ENCODE results near the gene PHLDA1. TPM values are rescaled to one million over a fixed set of nuclear protein-coding genes. Genes with fewer than 3 reads are reported as not detected.

PHLDA1 gene
- total and polyA plus RNA-seq, 10 of the 15 experiments (the other 5 are each of a cell fraction or from before 2014, with no cell fraction given), result 0.66 to 14.2 (median 1.3) TPM

DNA sequence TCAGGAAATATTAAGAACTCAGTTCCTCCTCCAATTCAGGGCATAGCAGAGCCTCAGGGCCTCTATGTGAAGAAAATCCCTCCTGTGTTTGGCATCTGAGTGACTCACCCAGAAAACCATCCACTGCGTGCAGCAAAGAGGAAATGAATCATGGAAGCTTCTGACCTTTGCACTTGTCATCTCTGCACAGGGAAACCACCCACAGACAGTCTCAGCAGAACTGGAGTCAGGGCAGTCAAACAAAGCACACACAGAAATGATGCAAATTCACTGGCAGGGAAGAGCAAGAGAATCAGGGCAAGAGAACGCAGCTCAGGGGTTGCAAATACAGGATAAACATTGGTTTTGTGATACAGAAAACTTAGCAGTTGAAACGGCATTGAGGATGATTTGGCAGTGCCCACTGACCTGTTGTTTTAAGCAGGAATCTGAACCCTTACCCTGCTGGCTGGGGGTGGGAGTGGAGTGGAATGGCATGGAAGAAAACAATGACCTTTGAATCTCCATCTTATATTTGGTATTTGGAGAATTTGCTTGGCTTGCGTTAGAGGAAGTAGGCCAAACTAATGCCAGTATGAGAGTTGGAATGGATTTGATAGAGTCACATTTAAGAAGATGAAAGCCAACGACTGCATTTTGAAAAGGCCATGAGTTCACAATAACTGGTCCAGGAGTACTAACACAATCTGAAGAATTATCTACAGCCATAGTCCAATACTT, 53.5 kb downstream of the PHLDA1 start (continued):
- TF ChIP-seq PAX5 (IDR thresholded peaks at IDR 0.05; ENCODE audit: borderline replicate concordance, low read depth, low read length) (peak; percentile 91), NRF1 (conservative IDR thresholded peaks at IDR 0.05; ENCODE audit: low read depth, low read length) (no peak), IKZF1 (conservative IDR thresholded peaks at IDR 0.05) (peak; percentile 98), EP300 (IDR thresholded peaks at IDR 0.05; ENCODE audit: borderline replicate concordance in 1 of 2, control insufficient read depth in 1 of 2, low read depth in 2 of 2, low read length in 2 of 2) (peak; percentile 97 to 98), MEF2B (IDR thresholded peaks at IDR 0.05; ENCODE audit: partially characterized antibody, poor library complexity, severe bottlenecking) (peak; percentile 84), RAD51 (IDR thresholded peaks at IDR 0.05) (peak; percentile 59; the same call in 1 of the 2 replicates), BMI1 (IDR thresholded peaks at IDR 0.05; ENCODE audit: borderline replicate concordance) (peak; percentile 82; the same call in 1 of the 2 replicates), SMC3 (IDR thresholded peaks at IDR 0.05; ENCODE audit: borderline replicate concordance, low read length) (no peak; the same call in 1 of the 2 replicates), NFIC (IDR thresholded peaks at IDR 0.05; ENCODE audit: low read depth, low read length) (peak; percentile 93), POLR2A (IDR thresholded peaks at IDR 0.05; ENCODE audit: low read depth, low read length) (no peak), MTA3 (IDR thresholded peaks at IDR 0.05; ENCODE audit: borderline replicate concordance, low read length) (peak; percentile 31; the same call in 1 of the 2 replicates), SPI1 (IDR thresholded peaks at IDR 0.05; ENCODE audit: borderline replicate concordance, insufficient read depth, low read depth, low read length) (peak; percentile 88), JUNB (IDR thresholded peaks at IDR 0.05) (peak; percentile 86), ZBED1 (IDR thresholded peaks at IDR 0.05; ENCODE audit: borderline replicate concordance) (peak; percentile 73; the same call in 1 of the 2 replicates), KLF5 (IDR thresholded peaks at IDR 0.05; ENCODE audit: partially characterized antibody) (no peak), POLR2AphosphoS5 (IDR thresholded peaks at IDR 0.05; ENCODE audit: low read length) (no peak), BRCA1 (IDR thresholded peaks at IDR 0.05; ENCODE audit: low read depth, low read length) (no peak), FOXK2 (IDR thresholded peaks at IDR 0.05) (no peak), ASH2L (IDR thresholded peaks at IDR 0.05; ENCODE audit: borderline replicate concordance, low read depth) (no peak), ZNF622 (IDR thresholded peaks at IDR 0.05) (no peak)
- TF ChIP-seq, protein P1, sequence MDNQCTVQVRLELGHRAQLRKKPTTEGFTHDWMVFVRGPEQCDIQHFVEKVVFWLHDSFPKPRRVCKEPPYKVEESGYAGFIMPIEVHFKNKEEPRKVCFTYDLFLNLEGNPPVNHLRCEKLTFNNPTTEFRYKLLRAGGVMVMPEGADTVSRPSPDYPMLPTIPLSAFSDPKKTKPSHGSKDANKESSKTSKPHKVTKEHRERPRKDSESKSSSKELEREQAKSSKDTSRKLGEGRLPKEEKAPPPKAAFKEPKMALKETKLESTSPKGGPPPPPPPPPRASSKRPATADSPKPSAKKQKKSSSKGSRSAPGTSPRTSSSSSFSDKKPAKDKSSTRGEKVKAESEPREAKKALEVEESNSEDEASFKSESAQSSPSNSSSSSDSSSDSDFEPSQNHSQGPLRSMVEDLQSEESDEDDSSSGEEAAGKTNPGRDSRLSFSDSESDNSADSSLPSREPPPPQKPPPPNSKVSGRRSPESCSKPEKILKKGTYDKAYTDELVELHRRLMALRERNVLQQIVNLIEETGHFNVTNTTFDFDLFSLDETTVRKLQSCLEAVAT (IDR thresholded peaks at IDR 0.05), result peak; percentile 100
- TF ChIP-seq, protein P2, sequence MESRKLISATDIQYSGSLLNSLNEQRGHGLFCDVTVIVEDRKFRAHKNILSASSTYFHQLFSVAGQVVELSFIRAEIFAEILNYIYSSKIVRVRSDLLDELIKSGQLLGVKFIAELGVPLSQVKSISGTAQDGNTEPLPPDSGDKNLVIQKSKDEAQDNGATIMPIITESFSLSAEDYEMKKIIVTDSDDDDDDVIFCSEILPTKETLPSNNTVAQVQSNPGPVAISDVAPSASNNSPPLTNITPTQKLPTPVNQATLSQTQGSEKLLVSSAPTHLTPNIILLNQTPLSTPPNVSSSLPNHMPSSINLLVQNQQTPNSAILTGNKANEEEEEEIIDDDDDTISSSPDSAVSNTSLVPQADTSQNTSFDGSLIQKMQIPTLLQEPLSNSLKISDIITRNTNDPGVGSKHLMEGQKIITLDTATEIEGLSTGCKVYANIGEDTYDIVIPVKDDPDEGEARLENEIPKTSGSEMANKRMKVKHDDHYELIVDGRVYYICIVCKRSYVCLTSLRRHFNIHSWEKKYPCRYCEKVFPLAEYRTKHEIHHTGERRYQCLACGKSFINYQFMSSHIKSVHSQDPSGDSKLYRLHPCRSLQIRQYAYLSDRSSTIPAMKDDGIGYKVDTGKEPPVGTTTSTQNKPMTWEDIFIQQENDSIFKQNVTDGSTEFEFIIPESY (IDR thresholded peaks at IDR 0.05), result no peak
- TF ChIP-seq, protein P3, sequence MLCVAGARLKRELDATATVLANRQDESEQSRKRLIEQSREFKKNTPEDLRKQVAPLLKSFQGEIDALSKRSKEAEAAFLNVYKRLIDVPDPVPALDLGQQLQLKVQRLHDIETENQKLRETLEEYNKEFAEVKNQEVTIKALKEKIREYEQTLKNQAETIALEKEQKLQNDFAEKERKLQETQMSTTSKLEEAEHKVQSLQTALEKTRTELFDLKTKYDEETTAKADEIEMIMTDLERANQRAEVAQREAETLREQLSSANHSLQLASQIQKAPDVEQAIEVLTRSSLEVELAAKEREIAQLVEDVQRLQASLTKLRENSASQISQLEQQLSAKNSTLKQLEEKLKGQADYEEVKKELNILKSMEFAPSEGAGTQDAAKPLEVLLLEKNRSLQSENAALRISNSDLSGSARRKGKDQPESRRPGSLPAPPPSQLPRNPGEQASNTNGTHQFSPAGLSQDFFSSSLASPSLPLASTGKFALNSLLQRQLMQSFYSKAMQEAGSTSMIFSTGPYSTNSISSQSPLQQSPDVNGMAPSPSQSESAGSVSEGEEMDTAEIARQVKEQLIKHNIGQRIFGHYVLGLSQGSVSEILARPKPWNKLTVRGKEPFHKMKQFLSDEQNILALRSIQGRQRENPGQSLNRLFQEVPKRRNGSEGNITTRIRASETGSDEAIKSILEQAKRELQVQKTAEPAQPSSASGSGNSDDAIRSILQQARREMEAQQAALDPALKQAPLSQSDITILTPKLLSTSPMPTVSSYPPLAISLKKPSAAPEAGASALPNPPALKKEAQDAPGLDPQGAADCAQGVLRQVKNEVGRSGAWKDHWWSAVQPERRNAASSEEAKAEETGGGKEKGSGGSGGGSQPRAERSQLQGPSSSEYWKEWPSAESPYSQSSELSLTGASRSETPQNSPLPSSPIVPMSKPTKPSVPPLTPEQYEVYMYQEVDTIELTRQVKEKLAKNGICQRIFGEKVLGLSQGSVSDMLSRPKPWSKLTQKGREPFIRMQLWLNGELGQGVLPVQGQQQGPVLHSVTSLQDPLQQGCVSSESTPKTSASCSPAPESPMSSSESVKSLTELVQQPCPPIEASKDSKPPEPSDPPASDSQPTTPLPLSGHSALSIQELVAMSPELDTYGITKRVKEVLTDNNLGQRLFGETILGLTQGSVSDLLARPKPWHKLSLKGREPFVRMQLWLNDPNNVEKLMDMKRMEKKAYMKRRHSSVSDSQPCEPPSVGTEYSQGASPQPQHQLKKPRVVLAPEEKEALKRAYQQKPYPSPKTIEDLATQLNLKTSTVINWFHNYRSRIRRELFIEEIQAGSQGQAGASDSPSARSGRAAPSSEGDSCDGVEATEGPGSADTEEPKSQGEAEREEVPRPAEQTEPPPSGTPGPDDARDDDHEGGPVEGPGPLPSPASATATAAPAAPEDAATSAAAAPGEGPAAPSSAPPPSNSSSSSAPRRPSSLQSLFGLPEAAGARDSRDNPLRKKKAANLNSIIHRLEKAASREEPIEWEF (IDR thresholded peaks at IDR 0.05; ENCODE audit: insufficient replicate concordance, low read depth, low read length), result peak; percentile 42
